Body of pancreas (tissue), 4 donors: ENCODE data around the gene SHCBP1. TPM values are rescaled to one million over a fixed set of nuclear protein-coding genes. Genes with fewer than 3 reads are reported as not detected.
A peak's percentile ranks its signal among the peaks of the same experiment; 100 is the strongest.

Source experiments
- ATAC-seq: fragments of 150-250 bp; one replicate; pipeline ENCODE4 v1.9.1; 2016
- DNase-seq, 4 donors: peaks; one replicate each; pipeline ENCODE4 v3.0.0-alpha.2; 2019
- H3K27ac ChIP-seq, 4 donors: fragments of 200-600 bp; sonication (generic); 1 replicate in 3 of 4; 2 replicates in 1 of 4; pipeline versions ENCODE4 v1.5.1 to v1.6.1; 2016 to 2019; ENCODE audit warnings: mild to moderate bottlenecking in 1 of 4, mixed read lengths in 1 of 4, moderate library complexity in 1 of 4
- H3K27me3 ChIP-seq, 2 donors: fragments of 200-600 bp; sonication (generic); one replicate each; pipeline ENCODE4 v1.6.0; 2016; ENCODE audit warnings: mild to moderate bottlenecking in 1 of 2
- H3K36me3 ChIP-seq, 2 donors: fragments of 200-600 bp; sonication (generic); replicated peaks in 1 of 2; 2 replicates each; pipeline ENCODE4 v1.5.1; 2016; ENCODE audit warnings: low read depth in 2 of 2; ENCODE audit not compliant: insufficient read depth in 1 of 2
- H3K4me1 ChIP-seq: fragments of 200-600 bp; sonication (generic); one replicate; pipeline ENCODE4 v1.6.0; 2016
- H3K4me3 ChIP-seq, 2 donors: fragments of 200-600 bp; sonication (generic); 1 replicate in 1 of 2; 2 replicates in 1 of 2; pipeline ENCODE4 v1.5.1; 2016 to 2019
- H3K9me3 ChIP-seq, 3 donors: fragments of 200-600 bp; sonication (generic); 1 replicate in 2 of 3; 2 replicates in 1 of 3; pipeline ENCODE4 v1.5.1; 2016
- CTCF ChIP-seq, 7 experiments: fragments of 450-650 bp in 4 of 7; fragments of 200-600 bp in 3 of 7; sonication (generic) in 3 of 7; IDR thresholded peaks; one replicate each; pipeline ENCODE4 v1.5.1; 2016 to 2019; ENCODE audit warnings: antibody characterized with exemption in 7 of 7
- POLR2A ChIP-seq, 3 donors: fragments of 450-650 bp; IDR thresholded peaks; one replicate each; pipeline ENCODE4 v1.6.1; 2016; ENCODE audit warnings: antibody characterized with exemption in 3 of 3, mild to moderate bottlenecking in 2 of 3
- WGBS, 2 donors: methylation state at CpG; one replicate each; pipeline ENCODE4 v1.1.5; 2017; 5-methylcytosine and 5-hydroxymethylcytosine counted together
- intact Hi-C: fragments of 100-400 bp; cut with DNase I; formaldehyde crosslinking; loops from one replicate; pipeline ENCODE4 v1.15.1; 2023
- total RNA-seq, 2 donors: library from RNA; depleted of rRNA; stranded (reverse); fragments of >200 nt; gene quantifications; one replicate each; pipeline ENCODE4 v1.1.0, GENCODE V29; 2016

The SHCBP1 gene
- total RNA-seq = under 1 TPM in 1 of 2 donors, not detected in 1; 0.26 TPM

GRCh38 chr16:46621006-46621933, at the start of gene SHCBP1:
SHCBP1 (minus strand) TSS chr16:46621379; CDS start chr16:46621359, 20 bp downstream.
- TF ChIP-seq CTCF (IDR thresholded peaks at IDR 0.05) (no peak), POLR2A (IDR thresholded peaks at IDR 0.05) (no peak)
- Histone ChIP-seq H3K4me1 (peaks cover 18% of the 10 kb centered on the region), H3K4me3 (peak within 1 kb of the TSS; percentile 15 to 34), H3K36me3 (no peaks in the 10 kb centered on the region), H3K27ac (no peak within 1 kb of the TSS), H3K27me3 (no peaks in the 10 kb centered on the region), H3K9me3 (no peaks in the 10 kb centered on the region)
- DNase-seq (peak; percentile 70 to 86 (median 78)), ATAC-seq (peak; percentile 81)
- intact Hi-C loops = no loop called here
- WGBS, 2 donors = 2 to 6% methylated on average over 9 to 50 of the region's 52 CpGs

- Histone ChIP-seq H3K9me3 (peaks cover 0 to 3% (median 0%) of the 10 kb centered on the region in 3 donors), H3K27ac (no peak overlapping the region), H3K4me3 (no peak overlapping the region), H3K27me3 (no peaks in the 10 kb centered on the region), H3K4me1 (no peaks in the 10 kb centered on the region), H3K36me3 (peaks cover 0 to 24% of the 10 kb centered on the region in 2 donors)
- DNase-seq (no peak), ATAC-seq (no peak)
- 54 to 62% methylated on average over 4 of the region's 4 CpGs for WGBS, 2 donors
- intact Hi-C loops = no loop called here
- TF ChIP-seq CTCF (IDR thresholded peaks at IDR 0.05) (no peak), POLR2A (IDR thresholded peaks at IDR 0.05) (no peak)
Measured at GRCh38 chr16:46662123-46662522, 40.9 kb upstream of the SHCBP1 start.

- TF ChIP-seq POLR2A (IDR thresholded peaks at IDR 0.05) (no peak), CTCF (IDR thresholded peaks at IDR 0.05) (no peak)
- Histone ChIP-seq H3K27me3 (no peaks in the 10 kb centered on the region), H3K4me3 (no peak overlapping the region), H3K9me3 (no peaks in the 10 kb centered on the region), H3K36me3 (peaks cover 0 to 17% of the 10 kb centered on the region in 2 donors), H3K4me1 (no peaks in the 10 kb centered on the region), H3K27ac (no peak overlapping the region)
- DNase-seq (peak in 1 of 4 donors; percentile 56), ATAC-seq (no peak)
- 58 to 85% methylated on average over 1 of the region's 1 CpG for WGBS, 2 donors
- intact Hi-C loops = no loop called here
Measured at GRCh38 chr16:46658925-46659324, 37.7 kb upstream of the SHCBP1 start.

GRCh38 chr16:46651305-46651704, 30.1 kb upstream of the SHCBP1 start:
- Histone ChIP-seq H3K4me1 (no peaks in the 10 kb centered on the region), H3K9me3 (no peaks in the 10 kb centered on the region), H3K36me3 (no peaks in the 10 kb centered on the region), H3K27me3 (no peaks in the 10 kb centered on the region), H3K27ac (no peak overlapping the region), H3K4me3 (no peak overlapping the region)
- intact Hi-C loops = no loop called here
- WGBS, 2 donors = 69 to 77% methylated on average over 3 of the region's 3 CpGs
- TF ChIP-seq POLR2A (IDR thresholded peaks at IDR 0.05) = no peak
- TF ChIP-seq CTCF (IDR thresholded peaks at IDR 0.05) = no peak
- no peak for DNase-seq
- ATAC-seq = no peak
